OCI-LY1 (cell line): ENCODE measurements around the gene INS.

ENCODE experiments used
- CTCF ChIP-seq: fragments of 200-600 bp; sonication (generic), shearing (Covaris generic); IDR thresholded peaks from 2 replicates; pipeline ENCODE4 v1.5.1; 2017; ENCODE audit warnings: mild to moderate bottlenecking, antibody characterized with exemption, low read length, moderate library complexity, mixed read lengths
- EZH2 ChIP-seq: fragments of 200-600 bp; sonication (generic), shearing (Covaris generic); IDR thresholded peaks from 2 replicates; pipeline ENCODE4 v1.8.0; 2017; ENCODE audit warnings: borderline replicate concordance, mixed run types, mild to moderate bottlenecking, antibody characterized with exemption, low read length, moderate library complexity, mixed read lengths

- TF ChIP-seq CTCF: no peak
- no peak for TF ChIP-seq EZH2
These were observed 26.7 kb downstream of the INS start for GRCh38 chr11:2134022-2135010.
